K562 (cell line): Measurements from ENCODE around the gene POU4F3. TPM values are rescaled to one million over a fixed set of nuclear protein-coding genes. Genes with fewer than 3 reads are reported as not detected.

Experiments used
- ATAC-seq: fragments of 200-7000 bp; cut with Tn5 transposase; 3 replicates; pipeline ENCODE4 v1.9.1; 2020; ENCODE audit warnings: moderate library complexity
- BruUV-seq: library from RNA; stranded (reverse); fragments of 400-500 nt; replicated peaks from 2 replicates; lab custom pipeline; 2021; lab: Mats Ljungman, UMichigan
- CTCF ChIA-PET: fragments of 300-600 bp; formaldehyde crosslinking; extraction: SDS; loops from one replicate; lab custom pipeline; 2021; ENCODE audit warnings: low intra/inter-chr PET ratio; lab: Yijun Ruan, JAX
- POLR2A ChIA-PET: fragments of 300-600, 350-650 bp; sonication (Branson Sonifier 250); formaldehyde crosslinking; extraction: SDS; loops from one replicate; lab custom pipeline; 2021; ENCODE audit warnings: antibody characterized with exemption, inconsistent platforms; lab: Yijun Ruan, JAX
- DNase-seq, 4 experiments: peaks; one replicate each; pipeline versions ENCODE4 v3.0.0 to v3.0.0-alpha.2; 2011 to 2018; ENCODE audit warnings: low spot score in 3 of 4, mixed read lengths in 3 of 4; ENCODE audit errors: extremely low read depth in 1 of 4
- FAIRE-seq: peaks from 2 replicates; lab custom pipeline; 2011; peaks lifted over from hg19 to GRCh38; lab: Jason Lieb, UNC
- H2AFZ ChIP-seq: 2 replicates; pipeline ENCODE4 v1.6.0; 2011; ENCODE audit warnings: low read depth, low read length, control low read depth, inconsistent platforms
- H3K27ac ChIP-seq: fragments of 200-600 bp; 3 replicates; pipeline ENCODE4 v1.8.0; 2011; ENCODE audit warnings: low read depth, mild to moderate bottlenecking, control low read depth, inconsistent platforms, low read length, moderate library complexity, mixed read lengths; ENCODE audit errors: extremely low read depth
- H3K27me3 ChIP-seq, 2 experiments: fragments of 300-600 bp in 1 of 2; 2 replicates in 1 of 2; 3 replicates in 1 of 2; pipeline versions ENCODE4 v1.6.0 to v1.8.0; 2011; ENCODE audit warnings: inconsistent platforms in 2 of 2, low read length in 2 of 2, mild to moderate bottlenecking in 1 of 2, mixed read lengths in 1 of 2, moderate library complexity in 1 of 2; ENCODE audit not compliant: control insufficient read depth in 2 of 2, insufficient read depth in 2 of 2
- H3K36me3 ChIP-seq: fragments of 300-600 bp; 3 replicates; pipeline ENCODE4 v1.8.0; 2011; ENCODE audit warnings: mild to moderate bottlenecking, low read length, inconsistent platforms; ENCODE audit not compliant: control insufficient read depth, insufficient read depth
- H3K4me1 ChIP-seq, 2 experiments: fragments of 200-600 bp in 1 of 2; replicated peaks in 1 of 2; 2 replicates in 1 of 2; 3 replicates in 1 of 2; pipeline versions ENCODE4 v1.5.1 to v1.8.0; 2011; ENCODE audit warnings: inconsistent platforms in 2 of 2, low read length in 2 of 2, mild to moderate bottlenecking in 1 of 2, mixed read lengths in 1 of 2, moderate library complexity in 1 of 2; ENCODE audit not compliant: control insufficient read depth in 2 of 2, insufficient read depth in 2 of 2
- H3K4me2 ChIP-seq: 2 replicates; pipeline ENCODE4 v1.6.1; 2011; ENCODE audit warnings: low read length, control low read depth, inconsistent platforms, mixed read lengths; ENCODE audit not compliant: insufficient read depth
- H3K4me3 ChIP-seq: fragments of 200-600 bp; sonication (generic), shearing (Covaris generic); 2 replicates; pipeline ENCODE4 v1.5.1; 2016; ENCODE audit warnings: control low read depth, inconsistent platforms
- H3K79me2 ChIP-seq: fragments of 200-600 bp; 3 replicates; pipeline ENCODE4 v1.8.0; 2011; ENCODE audit warnings: low read length, inconsistent platforms; ENCODE audit not compliant: control insufficient read depth, insufficient read depth
- H3K9ac ChIP-seq, 2 experiments: 2 replicates each; pipeline versions ENCODE4 v1.6.0 to v1.6.1; 2011; ENCODE audit warnings: low read depth in 2 of 2, low read length in 2 of 2, control low read depth in 1 of 2, inconsistent platforms in 1 of 2, mild to moderate bottlenecking in 1 of 2, mixed read lengths in 1 of 2; ENCODE audit not compliant: insufficient read depth in 1 of 2
- H3K9me1 ChIP-seq: one replicate; pipeline ENCODE4 v1.6.0; 2011; ENCODE audit warnings: inconsistent platforms, mild to moderate bottlenecking, low read length, moderate library complexity; ENCODE audit not compliant: control insufficient read depth, insufficient read depth
- H3K9me3 ChIP-seq: replicated peaks from 2 replicates; pipeline ENCODE4 v1.5.1; 2011; ENCODE audit warnings: low read depth, low read length, inconsistent platforms; ENCODE audit not compliant: control insufficient read depth, insufficient read depth
- H4K20me1 ChIP-seq: replicated peaks from 2 replicates; pipeline ENCODE4 v1.6.1; 2011; ENCODE audit warnings: low read length, inconsistent platforms, mixed read lengths; ENCODE audit not compliant: control insufficient read depth, insufficient read depth
- FOXJ3 ChIP-seq: sonication (generic); formaldehyde crosslinking; IDR thresholded peaks from 2 replicates; pipeline ENCODE4 v1.4.0; 2020; ENCODE audit warnings: mild to moderate bottlenecking, missing genetic modification reagents
- GTF2E2 ChIP-seq: fragments of 200-800 bp; sonication (Bioruptor generic); IDR thresholded peaks from 2 replicates; pipeline ENCODE4 v1.6.1; 2016; ENCODE audit warnings: missing genetic modification characterization, missing compliant biosample characterization
- KLF6 ChIP-seq: fragments of 250-450 bp; sonication (Bioruptor Pico); IDR thresholded peaks from 2 replicates; pipeline ENCODE4 v1.4.0; 2020; ENCODE audit warnings: mild to moderate bottlenecking, moderate library complexity, borderline replicate concordance
- MAZ ChIP-seq, 2 experiments: fragments of 450-650 bp in 1 of 2; sonication (generic) in 1 of 2; formaldehyde crosslinking; IDR thresholded peaks in 1 of 2; conservative IDR thresholded peaks in 1 of 2; 2 replicates each; pipeline versions ENCODE4 v1.4.0 to v1.5.0; 2020; ENCODE audit warnings: mild to moderate bottlenecking in 1 of 2, missing genetic modification reagents in 1 of 2
- NCOA4 ChIP-seq: fragments of 450-650 bp; IDR thresholded peaks from 2 replicates; pipeline ENCODE4 v1.6.1; 2018; ENCODE audit warnings: mild to moderate bottlenecking; ENCODE audit not compliant: partially characterized antibody
- NEUROD1 ChIP-seq: fragments of 150-350 bp; IDR thresholded peaks from 2 replicates; pipeline ENCODE4 v1.6.1; 2014; ENCODE audit warnings: borderline replicate concordance, low read length, low read depth; ENCODE audit not compliant: partially characterized antibody
- PPARD ChIP-seq: fragments of 250-450 bp; sonication (Bioruptor Pico); IDR thresholded peaks from 2 replicates; pipeline ENCODE4 v1.8.0; 2022; ENCODE audit warnings: inconsistent platforms, mild to moderate bottlenecking, moderate library complexity
- SMAD2 ChIP-seq: fragments of 150-350 bp; IDR thresholded peaks from 2 replicates; pipeline ENCODE4 v1.6.1; 2014; ENCODE audit warnings: low read depth, mild to moderate bottlenecking, low read length
- WGBS: fragments of 100-300 bp; shearing (Covaris generic); methylation state at CpG from one replicate; pipeline ENCODE4 v1.1.6; 2016; ENCODE audit warnings: low coverage, mixed read lengths; ENCODE audit not compliant: insufficient coverage; ENCODE audit errors: missing lambda C conversion rate; 5-methylcytosine and 5-hydroxymethylcytosine counted together
- in situ Hi-C: fragments of 300-500 bp; cut with MboI; formaldehyde crosslinking; loops from 4 replicates; pipeline ENCODE4 v1.15.0; 2018; ENCODE audit warnings: inconsistent platforms, mixed read lengths
- intact Hi-C: fragments of 100-400 bp; cut with micrococcal nuclease; formaldehyde crosslinking; loops from 2 replicates; pipeline ENCODE4 v1.14.2; 2022
- polyA plus RNA-seq, 8 experiments: library from polyadenylated mRNA; depleted of rRNA in 4 of 8; stranded (reverse) in 5 of 8; unstranded in 3 of 8; fragments of >200 nt; fragmentation: Nextera tagmentation in 2 of 8; fragmentation: Illumina TruSeq in 1 of 8; extraction: Ambion mirVana in 2 of 8; extraction: Trizol in 1 of 8; gene quantifications; 2 replicates each; pipeline versions ENCODE4 v1.2.1 to v1.2.3, GENCODE V29; 2011 to 2014; ENCODE audit warnings: inconsistent platforms in 1 of 8, missing spikeins in 1 of 8
- total RNA-seq, 7 experiments: library from RNA; depleted of rRNA in 6 of 7; stranded (reverse); fragments of >200 nt in 6 of 7; fragmentation: Illumina TruSeq in 2 of 7; extraction: Trizol in 2 of 7; gene quantifications; 2 replicates each; pipeline versions ENCODE4 v1.2.1 to v1.2.3, GENCODE V29; 2011 to 2021; ENCODE audit warnings: low replicate concordance in 1 of 7
- TF ChIP-seq, protein P1 (sequence below): IDR thresholded peaks from 2 replicates; pipeline ENCODE4 v1.6.1; 2012; ENCODE audit warnings: low read depth, low read length, improper control_type of control experiment, borderline replicate concordance
- TF ChIP-seq, protein P2 (sequence below), 2 experiments: fragments of 450-650 bp in 1 of 2; sonication (generic) in 1 of 2; formaldehyde crosslinking in 1 of 2; IDR thresholded peaks in 1 of 2; conservative IDR thresholded peaks in 1 of 2; 2 replicates each; pipeline versions ENCODE4 v1.6.1 to v1.8.1; 2016 to 2023; ENCODE audit warnings: mild to moderate bottlenecking in 2 of 2, moderate library complexity in 2 of 2, inconsistent platforms in 1 of 2, missing genetic modification reagents in 1 of 2
- TF ChIP-seq, protein P3 (sequence below): fragments of 450-650 bp; IDR thresholded peaks from 2 replicates; pipeline ENCODE4 v1.6.1; 2014; ENCODE audit warnings: low read depth, mild to moderate bottlenecking, moderate library complexity, borderline replicate concordance

Gene POU4F3
- total and polyA plus RNA-seq, 9 of the 15 experiments (the other 6 are each of a cell fraction or from before 2014, with no cell fraction given): 0.04 to 0.13 (median 0.07) TPM; not detected in 6

DNA sequence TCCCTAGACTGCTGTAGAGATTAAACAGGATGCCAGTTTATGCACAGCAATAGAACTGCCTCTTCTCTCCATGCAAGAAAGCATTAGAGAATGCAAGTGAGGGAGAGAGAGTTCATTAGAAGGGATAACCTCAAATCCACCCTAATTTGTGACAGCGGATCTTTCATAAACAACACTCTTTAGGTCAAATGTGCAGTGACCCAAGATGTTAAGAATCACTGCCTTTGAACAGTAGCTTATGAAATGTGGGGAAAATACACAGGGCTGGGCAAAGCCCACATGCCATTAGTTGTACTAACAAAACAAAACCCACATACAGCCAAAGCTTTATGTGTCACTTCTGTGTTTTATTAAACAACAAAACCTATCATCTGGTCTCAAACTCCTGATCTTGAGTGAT, 36.2 kb upstream of the POU4F3 start:
- Histone ChIP-seq H3K36me3 (no peaks in the 10 kb centered on the region), H3K4me3 (no peak overlapping the region), H4K20me1 (no peaks in the 10 kb centered on the region), H3K27me3 (peaks cover 5 to 12% of the 10 kb centered on the region in 2 experiments; a peak in 4 of 5 replicates), H3K9me3 (no peaks in the 10 kb centered on the region), H3K4me1 (no peaks in the 10 kb centered on the region), H3K9ac (no peak overlapping the region), H3K9me1 (no peaks in the 10 kb centered on the region), H3K79me2 (no peaks in the 10 kb centered on the region), H3K4me2 (no peak overlapping the region), H3K27ac (no peak overlapping the region), H2AFZ (no peak overlapping the region)
- ChIA-PET CTCF (no interaction called here), POLR2A (no interaction called here)
- intact Hi-C loops: no loop called here
- in situ Hi-C loops: loop anchor here (25.0 kb wide), 1 partner anchor 660 kb away; no protein-coding TSS in a partner anchor
- no peak for FAIRE-seq
- 0% methylated on average over 1 of the region's 1 CpG for whole genome bisulfite sequencing
- no peak for ATAC-seq
- no peak for DNase-seq
- no TSS peak for BruUV-seq
- TF ChIP-seq KLF6 (CRISPR knock-in tag) (no peak), MAZ (CRISPR knock-in tag; conservative IDR thresholded peaks at IDR 0.05 in 1 of 2, IDR thresholded peaks at IDR 0.05 in 1 of 2) (no peak), PPARD (no peak), NEUROD1 (no peak), NCOA4 (no peak), SMAD2 (no peak), GTF2E2 (no peak), FOXJ3 (CRISPR knock-in tag) (no peak)
- TF ChIP-seq, protein P1, sequence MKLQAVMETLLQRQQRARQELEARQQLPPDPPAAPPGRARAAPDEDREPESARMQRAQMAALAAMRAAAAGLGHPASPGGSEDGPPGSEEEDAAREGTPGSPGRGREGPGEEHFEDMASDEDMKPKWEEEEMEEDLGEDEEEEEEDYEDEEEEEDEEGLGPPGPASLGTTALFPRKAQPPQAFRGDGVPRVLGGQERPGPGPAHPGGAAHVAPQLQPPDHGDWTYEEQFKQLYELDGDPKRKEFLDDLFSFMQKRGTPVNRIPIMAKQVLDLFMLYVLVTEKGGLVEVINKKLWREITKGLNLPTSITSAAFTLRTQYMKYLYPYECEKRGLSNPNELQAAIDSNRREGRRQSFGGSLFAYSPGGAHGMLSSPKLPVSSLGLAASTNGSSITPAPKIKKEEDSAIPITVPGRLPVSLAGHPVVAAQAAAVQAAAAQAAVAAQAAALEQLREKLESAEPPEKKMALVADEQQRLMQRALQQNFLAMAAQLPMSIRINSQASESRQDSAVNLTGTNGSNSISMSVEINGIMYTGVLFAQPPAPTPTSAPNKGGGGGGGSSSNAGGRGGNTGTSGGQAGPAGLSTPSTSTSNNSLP: no peak
- TF ChIP-seq, protein P2, sequence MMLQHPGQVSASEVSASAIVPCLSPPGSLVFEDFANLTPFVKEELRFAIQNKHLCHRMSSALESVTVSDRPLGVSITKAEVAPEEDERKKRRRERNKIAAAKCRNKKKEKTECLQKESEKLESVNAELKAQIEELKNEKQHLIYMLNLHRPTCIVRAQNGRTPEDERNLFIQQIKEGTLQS (IDR thresholded peaks at IDR 0.05): no peak
- TF ChIP-seq, protein P2 (CRISPR knock-in tag; conservative IDR thresholded peaks at IDR 0.05): no peak
- TF ChIP-seq, protein P3, sequence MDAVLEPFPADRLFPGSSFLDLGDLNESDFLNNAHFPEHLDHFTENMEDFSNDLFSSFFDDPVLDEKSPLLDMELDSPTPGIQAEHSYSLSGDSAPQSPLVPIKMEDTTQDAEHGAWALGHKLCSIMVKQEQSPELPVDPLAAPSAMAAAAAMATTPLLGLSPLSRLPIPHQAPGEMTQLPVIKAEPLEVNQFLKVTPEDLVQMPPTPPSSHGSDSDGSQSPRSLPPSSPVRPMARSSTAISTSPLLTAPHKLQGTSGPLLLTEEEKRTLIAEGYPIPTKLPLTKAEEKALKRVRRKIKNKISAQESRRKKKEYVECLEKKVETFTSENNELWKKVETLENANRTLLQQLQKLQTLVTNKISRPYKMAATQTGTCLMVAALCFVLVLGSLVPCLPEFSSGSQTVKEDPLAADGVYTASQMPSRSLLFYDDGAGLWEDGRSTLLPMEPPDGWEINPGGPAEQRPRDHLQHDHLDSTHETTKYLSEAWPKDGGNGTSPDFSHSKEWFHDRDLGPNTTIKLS: no peak
